Liver (tissue), 9 donors: ENCODE results near the gene IQSEC2. TPM values are rescaled to one million over a fixed set of nuclear protein-coding genes. Genes with fewer than 3 reads are reported as not detected.

Experiments used
- DNase-seq: peaks from one replicate; pipeline ENCODE4 v3.0.0-alpha.2; 2017; ENCODE audit warnings: low spot score
- H3K27ac ChIP-seq, 2 donors: one replicate each; pipeline ENCODE4 v1.7.0; 2013; ENCODE audit warnings: inconsistent platforms in 2 of 2, low read length in 2 of 2, control low read depth in 1 of 2, low read depth in 1 of 2, mild to moderate bottlenecking in 1 of 2
- H3K27me3 ChIP-seq, 4 donors: one replicate each; pipeline versions ENCODE4 v1.6.1 to v1.7.0; 2013; ENCODE audit warnings: low read length in 3 of 4, inconsistent platforms in 1 of 4, mild to moderate bottlenecking in 1 of 4, moderate library complexity in 1 of 4; ENCODE audit not compliant: control insufficient read depth in 4 of 4, insufficient read depth in 4 of 4
- H3K36me3 ChIP-seq, 4 donors: one replicate each; pipeline versions ENCODE4 v1.6.1 to v1.7.0; 2013; ENCODE audit warnings: low read length in 3 of 4, mild to moderate bottlenecking in 3 of 4, low read depth in 1 of 4, moderate library complexity in 1 of 4; ENCODE audit not compliant: control insufficient read depth in 4 of 4, insufficient read depth in 3 of 4
- H3K4me1 ChIP-seq, 4 donors: one replicate each; pipeline versions ENCODE4 v1.6.1 to v1.7.0; 2013; ENCODE audit warnings: low read length in 3 of 4, mild to moderate bottlenecking in 3 of 4, moderate library complexity in 1 of 4; ENCODE audit not compliant: control insufficient read depth in 4 of 4, insufficient read depth in 4 of 4
- H3K4me3 ChIP-seq, 3 donors: one replicate each; pipeline versions ENCODE4 v1.6.1 to v1.7.0; 2013; ENCODE audit warnings: low read length in 3 of 3, control low read depth in 1 of 3, low read depth in 1 of 3, mild to moderate bottlenecking in 1 of 3
- H3K9ac ChIP-seq, 2 donors: one replicate each; pipeline ENCODE4 v1.7.0; 2013; ENCODE audit warnings: low read length in 2 of 2, mild to moderate bottlenecking in 2 of 2, moderate library complexity in 2 of 2, control low read depth in 1 of 2, low read depth in 1 of 2
- H3K9me3 ChIP-seq, 4 donors: one replicate each; pipeline versions ENCODE4 v1.6.1 to v1.7.0; 2013; ENCODE audit warnings: low read length in 3 of 4; ENCODE audit not compliant: control insufficient read depth in 4 of 4
- EGR1 ChIP-seq, 2 donors: IDR thresholded peaks; 2 replicates each; pipeline ENCODE4 v1.6.1; 2016 to 2018; ENCODE audit warnings: antibody characterized with exemption in 2 of 2, low read depth in 2 of 2
- FOXA1 ChIP-seq: IDR thresholded peaks from 2 replicates; pipeline ENCODE4 v1.6.1; 2016; ENCODE audit warnings: antibody characterized with exemption
- FOXA2 ChIP-seq: IDR thresholded peaks from 2 replicates; pipeline ENCODE4 v1.6.1; 2016; ENCODE audit warnings: antibody characterized with exemption
- GABPA ChIP-seq, 2 donors: IDR thresholded peaks in 1 of 2; conservative IDR thresholded peaks in 1 of 2; 2 replicates each; pipeline ENCODE4 v1.6.1; 2016; ENCODE audit warnings: antibody characterized with exemption in 2 of 2, mild to moderate bottlenecking in 1 of 2, moderate library complexity in 1 of 2
- HNF4A ChIP-seq, 2 donors: conservative IDR thresholded peaks; 2 replicates each; pipeline ENCODE4 v1.6.1; 2016; ENCODE audit warnings: antibody characterized with exemption in 2 of 2, mild to moderate bottlenecking in 2 of 2
- JUND ChIP-seq, 2 donors: IDR thresholded peaks; 2 replicates each; pipeline ENCODE4 v1.6.1; 2016; ENCODE audit warnings: antibody characterized with exemption in 2 of 2
- NR2F2 ChIP-seq: IDR thresholded peaks from 2 replicates; pipeline ENCODE4 v1.6.1; 2016; ENCODE audit warnings: antibody characterized with exemption
- RAD21 ChIP-seq, 2 donors: IDR thresholded peaks; 2 replicates each; pipeline ENCODE4 v1.6.1; 2016; ENCODE audit warnings: antibody characterized with exemption in 2 of 2, mild to moderate bottlenecking in 2 of 2
- RXRA ChIP-seq, 2 donors: IDR thresholded peaks; 2 replicates each; pipeline ENCODE4 v1.6.1; 2017 to 2018; ENCODE audit warnings: antibody characterized with exemption in 2 of 2, mild to moderate bottlenecking in 1 of 2
- SP1 ChIP-seq: IDR thresholded peaks from 2 replicates; pipeline ENCODE4 v1.6.1; 2018; ENCODE audit warnings: antibody characterized with exemption, mild to moderate bottlenecking
- TAF1 ChIP-seq: conservative IDR thresholded peaks from 2 replicates; pipeline ENCODE4 v1.6.1; 2016; ENCODE audit warnings: antibody characterized with exemption, mild to moderate bottlenecking
- YY1 ChIP-seq: IDR thresholded peaks from 2 replicates; pipeline ENCODE4 v1.6.1; 2016; ENCODE audit warnings: antibody characterized with exemption, mild to moderate bottlenecking
- WGBS: extraction: QIAGEN DNeasy Blood & Tissue Kit; methylation state at CpG from one replicate; pipeline ENCODE4 v1.1.7; 2013; 5-methylcytosine and 5-hydroxymethylcytosine counted together
- polyA plus RNA-seq, 2 donors: library from polyadenylated mRNA; stranded (reverse) in 1 of 2; unstranded in 1 of 2; fragments of 200-250 nt in 1 of 2; fragments of >200 nt in 1 of 2; fragmentation: Nextera tagmentation in 1 of 2; extraction: Ambion mirVana in 1 of 2; gene quantifications; one replicate each; pipeline versions ENCODE4 v1.2.1 to v1.2.3, GENCODE V29; 2013 to 2015
- total RNA-seq, 2 donors: library from RNA; depleted of rRNA; stranded (reverse); fragments of >200 nt; gene quantifications; one replicate each; pipeline ENCODE4 v1.2.3, GENCODE V29; 2014
- TF ChIP-seq, protein P1 (sequence below): IDR thresholded peaks from 2 replicates; pipeline ENCODE4 v1.6.1; 2016; ENCODE audit warnings: antibody characterized with exemption, mild to moderate bottlenecking
- TF ChIP-seq, protein P2 (sequence below): fragments of 150-350 bp; IDR thresholded peaks from 2 replicates; pipeline ENCODE4 v1.5.1; 2017; ENCODE audit warnings: improper control_type of control experiment, low read depth, low read length; ENCODE audit not compliant: missing input control
- TF ChIP-seq, protein P3 (sequence below): IDR thresholded peaks from 2 replicates; pipeline ENCODE4 v1.6.1; 2016; ENCODE audit warnings: antibody characterized with exemption
- donor health status: healthy.
- donor health status: healthy.
- donor health status: healthy.
- donor health status: healthy.
- donor health status: healthy.

IQSEC2 gene
- total and polyA plus RNA-seq, 4 donors = 0.40 to 2.1 (median 1.4) TPM

DNA sequence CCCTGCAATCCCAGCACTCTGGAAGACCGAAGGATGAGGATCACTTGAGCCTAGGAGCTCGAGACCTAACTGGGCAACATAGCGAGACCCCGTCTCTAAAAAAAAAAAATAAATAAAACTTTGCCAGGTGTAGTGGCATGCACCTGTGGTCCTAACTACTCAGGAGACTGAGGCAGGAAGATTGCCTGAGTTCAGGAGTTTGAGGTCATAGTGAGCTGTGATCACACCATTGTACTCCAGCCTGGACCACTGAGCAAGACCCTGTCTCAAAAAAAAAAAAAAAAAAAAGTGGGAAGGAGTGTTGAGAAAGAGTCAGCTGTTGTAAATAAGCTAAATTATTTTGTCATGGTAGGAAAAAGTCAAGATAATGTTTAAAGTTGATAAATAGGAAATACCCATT is 27.5 kb upstream of the IQSEC2 start:
- 98% methylated on average over 4 of the region's 4 CpGs for WGBS
- H3K27ac ChIP-seq = no peak overlapping the region
- no peak for DNase-seq
- no peak overlapping the region for H3K9ac ChIP-seq
- H3K9me3 ChIP-seq = no peaks in the 10 kb centered on the region
- no peaks in the 10 kb centered on the region for H3K36me3 ChIP-seq
- no peak for TF ChIP-seq TAF1
- TF ChIP-seq FOXA2 = no peak
- TF ChIP-seq FOXA1 = no peak
- no peak for TF ChIP-seq RAD21 (IDR thresholded peaks at IDR 0.05)
- TF ChIP-seq, protein P1, sequence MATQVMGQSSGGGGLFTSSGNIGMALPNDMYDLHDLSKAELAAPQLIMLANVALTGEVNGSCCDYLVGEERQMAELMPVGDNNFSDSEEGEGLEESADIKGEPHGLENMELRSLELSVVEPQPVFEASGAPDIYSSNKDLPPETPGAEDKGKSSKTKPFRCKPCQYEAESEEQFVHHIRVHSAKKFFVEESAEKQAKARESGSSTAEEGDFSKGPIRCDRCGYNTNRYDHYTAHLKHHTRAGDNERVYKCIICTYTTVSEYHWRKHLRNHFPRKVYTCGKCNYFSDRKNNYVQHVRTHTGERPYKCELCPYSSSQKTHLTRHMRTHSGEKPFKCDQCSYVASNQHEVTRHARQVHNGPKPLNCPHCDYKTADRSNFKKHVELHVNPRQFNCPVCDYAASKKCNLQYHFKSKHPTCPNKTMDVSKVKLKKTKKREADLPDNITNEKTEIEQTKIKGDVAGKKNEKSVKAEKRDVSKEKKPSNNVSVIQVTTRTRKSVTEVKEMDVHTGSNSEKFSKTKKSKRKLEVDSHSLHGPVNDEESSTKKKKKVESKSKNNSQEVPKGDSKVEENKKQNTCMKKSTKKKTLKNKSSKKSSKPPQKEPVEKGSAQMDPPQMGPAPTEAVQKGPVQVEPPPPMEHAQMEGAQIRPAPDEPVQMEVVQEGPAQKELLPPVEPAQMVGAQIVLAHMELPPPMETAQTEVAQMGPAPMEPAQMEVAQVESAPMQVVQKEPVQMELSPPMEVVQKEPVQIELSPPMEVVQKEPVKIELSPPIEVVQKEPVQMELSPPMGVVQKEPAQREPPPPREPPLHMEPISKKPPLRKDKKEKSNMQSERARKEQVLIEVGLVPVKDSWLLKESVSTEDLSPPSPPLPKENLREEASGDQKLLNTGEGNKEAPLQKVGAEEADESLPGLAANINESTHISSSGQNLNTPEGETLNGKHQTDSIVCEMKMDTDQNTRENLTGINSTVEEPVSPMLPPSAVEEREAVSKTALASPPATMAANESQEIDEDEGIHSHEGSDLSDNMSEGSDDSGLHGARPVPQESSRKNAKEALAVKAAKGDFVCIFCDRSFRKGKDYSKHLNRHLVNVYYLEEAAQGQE = no peak
- no peak for TF ChIP-seq HNF4A (conservative IDR thresholded peaks at IDR 0.05)
- no peak for TF ChIP-seq RXRA (IDR thresholded peaks at IDR 0.05)
- TF ChIP-seq YY1 = no peak
- TF ChIP-seq NR2F2 = no peak
- TF ChIP-seq, protein P2, sequence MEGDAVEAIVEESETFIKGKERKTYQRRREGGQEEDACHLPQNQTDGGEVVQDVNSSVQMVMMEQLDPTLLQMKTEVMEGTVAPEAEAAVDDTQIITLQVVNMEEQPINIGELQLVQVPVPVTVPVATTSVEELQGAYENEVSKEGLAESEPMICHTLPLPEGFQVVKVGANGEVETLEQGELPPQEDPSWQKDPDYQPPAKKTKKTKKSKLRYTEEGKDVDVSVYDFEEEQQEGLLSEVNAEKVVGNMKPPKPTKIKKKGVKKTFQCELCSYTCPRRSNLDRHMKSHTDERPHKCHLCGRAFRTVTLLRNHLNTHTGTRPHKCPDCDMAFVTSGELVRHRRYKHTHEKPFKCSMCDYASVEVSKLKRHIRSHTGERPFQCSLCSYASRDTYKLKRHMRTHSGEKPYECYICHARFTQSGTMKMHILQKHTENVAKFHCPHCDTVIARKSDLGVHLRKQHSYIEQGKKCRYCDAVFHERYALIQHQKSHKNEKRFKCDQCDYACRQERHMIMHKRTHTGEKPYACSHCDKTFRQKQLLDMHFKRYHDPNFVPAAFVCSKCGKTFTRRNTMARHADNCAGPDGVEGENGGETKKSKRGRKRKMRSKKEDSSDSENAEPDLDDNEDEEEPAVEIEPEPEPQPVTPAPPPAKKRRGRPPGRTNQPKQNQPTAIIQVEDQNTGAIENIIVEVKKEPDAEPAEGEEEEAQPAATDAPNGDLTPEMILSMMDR = no peak
- TF ChIP-seq, protein P3, sequence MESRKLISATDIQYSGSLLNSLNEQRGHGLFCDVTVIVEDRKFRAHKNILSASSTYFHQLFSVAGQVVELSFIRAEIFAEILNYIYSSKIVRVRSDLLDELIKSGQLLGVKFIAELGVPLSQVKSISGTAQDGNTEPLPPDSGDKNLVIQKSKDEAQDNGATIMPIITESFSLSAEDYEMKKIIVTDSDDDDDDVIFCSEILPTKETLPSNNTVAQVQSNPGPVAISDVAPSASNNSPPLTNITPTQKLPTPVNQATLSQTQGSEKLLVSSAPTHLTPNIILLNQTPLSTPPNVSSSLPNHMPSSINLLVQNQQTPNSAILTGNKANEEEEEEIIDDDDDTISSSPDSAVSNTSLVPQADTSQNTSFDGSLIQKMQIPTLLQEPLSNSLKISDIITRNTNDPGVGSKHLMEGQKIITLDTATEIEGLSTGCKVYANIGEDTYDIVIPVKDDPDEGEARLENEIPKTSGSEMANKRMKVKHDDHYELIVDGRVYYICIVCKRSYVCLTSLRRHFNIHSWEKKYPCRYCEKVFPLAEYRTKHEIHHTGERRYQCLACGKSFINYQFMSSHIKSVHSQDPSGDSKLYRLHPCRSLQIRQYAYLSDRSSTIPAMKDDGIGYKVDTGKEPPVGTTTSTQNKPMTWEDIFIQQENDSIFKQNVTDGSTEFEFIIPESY = no peak
- TF ChIP-seq GABPA (IDR thresholded peaks at IDR 0.05 in 1 of 2, conservative IDR thresholded peaks at IDR 0.05 in 1 of 2) = no peak
- TF ChIP-seq EGR1 (IDR thresholded peaks at IDR 0.05; ENCODE audit: low read depth in 2 of 2) = no peak
- no peak for TF ChIP-seq SP1
- H3K4me1 ChIP-seq = no peaks in the 10 kb centered on the region
- no peaks in the 10 kb centered on the region for H3K27me3 ChIP-seq
- no peak overlapping the region for H3K4me3 ChIP-seq

DNA sequence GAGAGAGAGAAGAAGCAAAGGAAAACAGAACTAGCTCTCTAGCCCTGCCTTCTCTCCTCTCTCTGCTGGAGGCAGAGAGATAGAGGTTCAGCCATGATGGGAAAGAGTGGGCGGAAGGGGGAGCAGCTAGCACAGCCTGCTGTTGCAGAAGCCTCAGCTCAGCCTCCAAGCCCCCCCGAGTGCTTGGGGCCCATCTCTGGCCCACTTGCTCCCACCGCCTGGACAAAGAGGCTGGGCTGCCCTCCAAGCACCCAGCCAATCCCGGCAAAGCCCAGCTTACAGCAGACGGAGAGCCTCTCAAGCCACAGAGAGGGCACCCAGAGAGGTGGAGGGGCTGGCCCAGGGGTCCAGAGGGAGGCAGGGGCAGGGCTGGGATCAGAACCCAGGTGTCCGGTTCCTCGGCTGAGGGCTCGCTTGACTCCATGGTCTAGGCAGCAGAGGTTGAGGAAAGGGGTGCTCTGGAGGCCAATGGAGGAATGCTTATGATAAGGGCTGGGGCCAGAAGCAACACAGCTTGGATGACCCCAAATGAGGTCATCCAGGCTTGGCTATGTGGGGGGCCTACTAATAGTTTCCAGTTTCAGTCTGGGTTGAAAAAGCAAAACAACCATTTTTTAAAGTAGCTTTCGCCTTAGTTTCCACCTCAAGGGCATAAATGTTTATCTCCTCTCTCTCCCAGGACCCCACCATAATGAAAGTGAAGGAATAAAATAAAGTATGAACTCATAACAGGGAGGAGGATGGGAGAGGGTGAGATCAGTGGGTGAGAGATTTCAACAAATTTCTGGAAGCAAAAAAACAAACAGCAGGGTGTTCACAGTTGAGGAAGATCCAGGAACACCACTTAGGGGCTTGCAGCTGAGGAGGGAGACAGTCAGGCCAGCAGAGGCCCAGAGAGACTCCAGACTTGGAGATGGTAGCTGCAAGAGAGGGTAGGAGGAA is 24.9 kb upstream of the IQSEC2 start:
- no peak for DNase-seq
- Histone ChIP-seq H3K36me3 (no peaks in the 10 kb centered on the region), H3K27me3 (no peaks in the 10 kb centered on the region), H3K27ac (no peak overlapping the region), H3K4me3 (no peak overlapping the region), H3K4me1 (no peaks in the 10 kb centered on the region), H3K9ac (no peak overlapping the region), H3K9me3 (no peaks in the 10 kb centered on the region)
- TF ChIP-seq JUND (IDR thresholded peaks at IDR 0.05) = no peak
- TF ChIP-seq NR2F2 = peak; percentile 11
- WGBS = 82% methylated on average over 9 of the region's 9 CpGs
